Loucy (cell line): Measurements from ENCODE around the gene NSD1.

ENCODE experiments used
- EZH2phosphoT487 ChIP-seq: fragments of 200-600 bp; IDR thresholded peaks from 2 replicates; pipeline ENCODE4 v1.6.1; 2018; ENCODE audit warnings: antibody characterized with exemption, mild to moderate bottlenecking, moderate library complexity, borderline replicate concordance
- TF ChIP-seq, protein P1 (sequence below): fragments of 200-600 bp; sonication (generic); conservative IDR thresholded peaks from 2 replicates; pipeline ENCODE4 v1.5.1; 2014; ENCODE audit warnings: mild to moderate bottlenecking, antibody characterized with exemption, low read length

GRCh38 chr5:177225798-177226197 is 92.2 kb downstream of the NSD1 start:
- TF ChIP-seq, protein P1, sequence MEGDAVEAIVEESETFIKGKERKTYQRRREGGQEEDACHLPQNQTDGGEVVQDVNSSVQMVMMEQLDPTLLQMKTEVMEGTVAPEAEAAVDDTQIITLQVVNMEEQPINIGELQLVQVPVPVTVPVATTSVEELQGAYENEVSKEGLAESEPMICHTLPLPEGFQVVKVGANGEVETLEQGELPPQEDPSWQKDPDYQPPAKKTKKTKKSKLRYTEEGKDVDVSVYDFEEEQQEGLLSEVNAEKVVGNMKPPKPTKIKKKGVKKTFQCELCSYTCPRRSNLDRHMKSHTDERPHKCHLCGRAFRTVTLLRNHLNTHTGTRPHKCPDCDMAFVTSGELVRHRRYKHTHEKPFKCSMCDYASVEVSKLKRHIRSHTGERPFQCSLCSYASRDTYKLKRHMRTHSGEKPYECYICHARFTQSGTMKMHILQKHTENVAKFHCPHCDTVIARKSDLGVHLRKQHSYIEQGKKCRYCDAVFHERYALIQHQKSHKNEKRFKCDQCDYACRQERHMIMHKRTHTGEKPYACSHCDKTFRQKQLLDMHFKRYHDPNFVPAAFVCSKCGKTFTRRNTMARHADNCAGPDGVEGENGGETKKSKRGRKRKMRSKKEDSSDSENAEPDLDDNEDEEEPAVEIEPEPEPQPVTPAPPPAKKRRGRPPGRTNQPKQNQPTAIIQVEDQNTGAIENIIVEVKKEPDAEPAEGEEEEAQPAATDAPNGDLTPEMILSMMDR: no peak
- no peak for TF ChIP-seq EZH2phosphoT487
